GM21528 (cell line): ENCODE results near the gene MACO1.
"Not testable (repeated sequence)": the region's sequence is repeated elsewhere in the genome, so short reads cannot be mapped to it uniquely, and the experiment has no call there.

Source experiments
- ATAC-seq: cut with Tn5 transposase; IDR thresholded peaks from one replicate; pipeline ENCODE4 v1.9.1; 2021; ENCODE audit warnings: mild to moderate bottlenecking, moderate library complexity; ENCODE audit not compliant: unreplicated experiment, low FRiP score

MACO1 gene, protein sequence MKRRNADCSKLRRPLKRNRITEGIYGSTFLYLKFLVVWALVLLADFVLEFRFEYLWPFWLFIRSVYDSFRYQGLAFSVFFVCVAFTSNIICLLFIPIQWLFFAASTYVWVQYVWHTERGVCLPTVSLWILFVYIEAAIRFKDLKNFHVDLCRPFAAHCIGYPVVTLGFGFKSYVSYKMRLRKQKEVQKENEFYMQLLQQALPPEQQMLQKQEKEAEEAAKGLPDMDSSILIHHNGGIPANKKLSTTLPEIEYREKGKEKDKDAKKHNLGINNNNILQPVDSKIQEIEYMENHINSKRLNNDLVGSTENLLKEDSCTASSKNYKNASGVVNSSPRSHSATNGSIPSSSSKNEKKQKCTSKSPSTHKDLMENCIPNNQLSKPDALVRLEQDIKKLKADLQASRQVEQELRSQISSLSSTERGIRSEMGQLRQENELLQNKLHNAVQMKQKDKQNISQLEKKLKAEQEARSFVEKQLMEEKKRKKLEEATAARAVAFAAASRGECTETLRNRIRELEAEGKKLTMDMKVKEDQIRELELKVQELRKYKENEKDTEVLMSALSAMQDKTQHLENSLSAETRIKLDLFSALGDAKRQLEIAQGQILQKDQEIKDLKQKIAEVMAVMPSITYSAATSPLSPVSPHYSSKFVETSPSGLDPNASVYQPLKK

DNA sequence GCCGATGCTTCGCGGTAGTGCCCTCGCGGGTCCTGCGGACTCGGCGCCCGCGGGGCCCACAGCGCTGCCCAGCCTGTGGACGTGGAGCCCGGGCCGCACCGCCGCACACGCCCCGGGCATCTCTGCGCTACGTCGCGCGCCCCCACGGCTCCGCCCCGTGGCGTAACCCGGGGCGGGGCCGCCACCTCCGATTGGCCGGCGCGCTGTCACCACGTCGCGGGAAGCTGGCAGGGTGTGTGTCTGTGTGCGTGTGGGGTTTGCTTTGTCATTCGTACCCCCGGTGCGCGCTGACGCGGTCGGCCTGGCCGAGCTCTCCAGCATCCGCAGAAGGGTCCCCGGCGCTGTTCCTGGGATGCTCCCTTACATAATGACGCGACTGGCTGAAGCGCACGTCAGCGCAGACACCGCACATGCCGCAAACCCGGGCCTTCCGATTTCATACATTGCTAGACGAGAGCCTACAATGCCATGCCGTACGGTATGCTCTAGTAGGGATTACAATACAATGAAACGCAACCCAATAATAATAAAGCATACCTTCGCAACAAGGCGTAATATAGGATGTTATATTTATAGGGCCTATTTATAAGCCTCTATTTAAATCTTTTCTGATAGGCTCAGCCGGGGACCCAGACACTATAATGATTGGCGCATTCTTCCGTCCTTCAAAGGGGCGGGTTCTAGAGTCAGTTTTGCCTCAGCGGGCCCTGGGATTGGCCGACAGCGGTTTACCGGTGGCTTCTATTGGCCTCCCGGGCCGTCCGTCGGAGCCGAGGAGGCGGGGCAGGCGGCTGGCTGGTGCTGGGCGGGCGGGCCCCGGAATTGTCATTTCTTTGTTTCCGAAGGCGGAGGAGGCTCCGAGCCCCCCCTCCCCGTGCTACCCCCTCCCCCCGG, at the start of gene MACO1:
TSS of gene MACO1 (plus strand) at position 825 of the 894 bp plus-strand sequence. CDS start 202 bp downstream, outside the sequence.
- ATAC-seq, result peak; percentile 80

DNA sequence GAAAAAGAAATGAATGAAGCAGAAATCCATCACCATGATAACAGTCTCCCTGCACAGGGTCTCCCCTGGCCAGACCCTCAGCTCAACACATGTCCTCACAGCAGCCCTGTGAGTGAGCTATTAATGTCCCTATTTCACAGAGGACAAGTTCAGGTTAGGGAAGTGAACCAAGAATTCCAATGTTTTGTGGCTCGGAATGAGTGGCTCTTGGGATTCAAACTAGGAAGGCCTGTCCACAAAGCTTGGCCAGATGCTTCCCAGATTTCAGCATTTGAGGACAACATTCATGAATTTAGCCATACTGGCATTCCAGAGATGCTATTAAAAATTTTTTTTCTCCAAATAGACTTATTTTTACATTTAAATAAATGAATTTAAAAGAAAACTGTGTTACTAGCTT, 48.2 kb upstream of the MACO1 start:
- not testable (repeated sequence) for ATAC-seq

DNA sequence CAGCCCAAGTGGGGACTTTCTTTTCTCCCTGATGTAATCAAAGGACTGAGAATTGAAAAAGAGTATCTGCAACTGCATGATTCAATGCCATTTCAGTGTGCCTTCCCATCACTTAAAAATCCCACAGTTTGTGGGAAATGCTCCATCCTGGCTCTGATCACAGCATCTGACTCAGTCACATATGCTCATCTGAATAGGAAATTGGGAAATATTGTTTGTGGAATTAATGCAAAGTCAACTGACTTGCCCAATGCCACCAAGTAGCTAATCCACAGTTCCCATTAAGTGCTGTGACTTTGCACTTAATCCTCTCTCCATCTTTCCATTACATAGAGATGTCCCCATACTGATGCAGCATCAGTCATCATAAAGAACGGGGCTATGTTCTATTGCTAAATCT, 47.6 kb upstream of the MACO1 start:
- not testable (repeated sequence) for ATAC-seq

DNA sequence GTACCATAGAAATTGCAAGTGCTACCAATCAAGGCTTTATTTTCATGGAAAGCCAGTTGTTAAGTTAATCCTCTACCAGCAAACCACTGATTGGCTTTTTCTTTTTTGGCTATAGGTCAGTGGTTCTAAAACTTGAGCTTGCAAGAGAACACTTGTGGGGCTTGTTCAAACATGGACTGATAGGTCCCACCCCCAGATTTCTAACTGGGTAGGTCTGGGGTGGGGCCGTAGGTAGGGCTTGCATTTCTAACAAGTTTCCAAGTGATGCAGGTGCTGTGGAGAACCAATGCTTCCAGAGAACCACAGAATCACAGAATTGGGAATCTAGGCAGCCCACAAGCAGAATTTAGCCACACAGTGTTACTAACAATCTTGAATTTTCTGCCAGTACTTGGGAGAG, 46.8 kb upstream of the MACO1 start:
- ATAC-seq, result not testable (repeated sequence)

DNA sequence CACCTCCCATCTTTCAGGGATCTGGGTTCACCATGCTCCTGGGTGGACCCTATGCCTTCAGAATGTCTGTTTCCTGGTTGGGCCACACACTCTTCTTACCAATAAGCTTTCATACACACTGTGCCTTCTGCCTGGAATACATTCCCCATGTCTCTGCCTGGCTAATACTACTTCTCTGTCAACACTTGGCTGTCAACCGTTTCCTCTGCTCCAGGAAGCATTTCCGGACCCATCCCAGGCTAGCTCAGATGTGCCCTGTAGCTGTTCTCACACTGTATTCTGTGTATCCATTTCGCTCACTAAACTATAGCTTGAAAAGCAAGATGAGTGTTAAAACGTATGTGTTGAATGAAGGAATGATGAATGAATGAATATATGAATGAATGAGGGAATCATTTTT, 43.6 kb upstream of the MACO1 start:
- ATAC-seq, result not testable (repeated sequence)

DNA sequence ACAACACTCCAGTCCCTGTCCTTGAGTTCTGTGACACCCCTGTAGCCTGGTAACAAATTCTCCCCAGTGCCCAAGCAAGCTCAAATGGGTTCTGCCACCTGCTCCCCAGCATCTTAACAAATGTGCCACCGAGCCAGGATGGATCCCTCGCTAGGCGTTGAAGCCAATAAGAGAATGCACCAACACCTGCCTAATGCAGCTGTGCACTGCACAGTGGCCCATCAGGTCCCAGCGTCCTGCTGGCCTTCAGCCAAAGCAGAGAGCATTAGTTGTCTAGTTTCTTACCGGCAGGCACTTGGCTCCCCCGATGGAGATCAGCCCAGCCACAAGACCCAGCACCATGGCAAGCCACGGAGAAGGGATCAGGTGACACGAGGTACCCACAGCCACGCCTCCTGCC, 42.0 kb upstream of the MACO1 start:
- not testable (repeated sequence) for ATAC-seq

DNA sequence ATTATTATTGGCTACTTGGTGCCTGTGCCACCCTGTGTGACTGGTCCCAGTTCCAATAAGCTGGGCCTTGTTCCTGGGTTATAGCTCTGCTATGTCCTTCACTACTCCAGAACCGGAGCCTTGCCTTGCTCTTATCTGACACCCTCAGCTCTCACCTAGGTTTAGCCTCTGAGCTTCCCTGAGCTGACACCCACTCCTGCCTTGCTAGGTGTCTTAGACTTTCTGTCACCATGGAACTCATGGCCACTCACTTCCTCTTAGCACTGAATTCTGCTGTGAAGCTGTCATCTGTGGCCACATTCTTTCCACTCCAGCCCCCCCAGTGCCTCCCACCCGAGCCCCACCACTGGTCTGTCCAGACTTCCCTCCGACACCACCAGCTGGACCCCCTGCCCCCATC, 41.0 kb upstream of the MACO1 start:
- not testable (repeated sequence) for ATAC-seq

DNA sequence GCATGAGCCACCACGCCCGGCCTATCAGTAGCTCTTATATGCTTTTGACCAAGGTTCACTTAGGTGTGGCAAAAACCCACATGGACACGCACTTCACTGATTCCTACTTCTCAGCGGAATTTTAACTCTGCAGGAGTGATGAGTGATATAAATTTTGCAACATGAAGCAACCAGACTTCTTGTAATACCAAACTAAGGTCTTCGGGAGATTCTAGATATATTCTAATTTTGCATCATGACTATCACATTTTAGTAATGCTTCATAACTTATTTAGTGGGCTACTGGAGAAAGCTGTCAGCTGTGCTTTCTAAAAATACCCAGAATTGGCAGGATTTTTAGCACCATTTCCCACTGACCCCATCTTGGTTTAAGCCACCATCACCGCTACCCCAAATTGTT, 37.9 kb upstream of the MACO1 start:
- no peak for ATAC-seq

DNA sequence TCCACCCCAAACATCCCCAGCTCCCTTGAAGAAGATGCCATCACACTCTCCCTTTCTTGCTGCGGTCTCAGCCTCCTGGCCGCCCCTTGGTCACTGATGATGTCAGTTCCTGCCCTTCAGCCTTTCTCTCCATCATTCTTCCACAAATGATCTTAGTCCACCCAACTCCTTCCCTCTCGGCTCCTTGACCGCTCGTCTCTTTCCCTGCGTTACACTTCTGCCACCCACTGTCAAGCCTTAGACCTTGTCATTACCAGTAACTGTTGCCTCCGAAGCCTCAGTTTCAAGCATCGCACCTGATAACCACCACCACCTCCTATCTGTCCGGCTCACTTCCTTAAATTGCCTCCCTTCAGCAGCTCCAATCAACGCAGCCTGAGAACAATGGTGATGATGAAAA, 33.1 kb upstream of the MACO1 start:
- not testable (repeated sequence) for ATAC-seq

DNA sequence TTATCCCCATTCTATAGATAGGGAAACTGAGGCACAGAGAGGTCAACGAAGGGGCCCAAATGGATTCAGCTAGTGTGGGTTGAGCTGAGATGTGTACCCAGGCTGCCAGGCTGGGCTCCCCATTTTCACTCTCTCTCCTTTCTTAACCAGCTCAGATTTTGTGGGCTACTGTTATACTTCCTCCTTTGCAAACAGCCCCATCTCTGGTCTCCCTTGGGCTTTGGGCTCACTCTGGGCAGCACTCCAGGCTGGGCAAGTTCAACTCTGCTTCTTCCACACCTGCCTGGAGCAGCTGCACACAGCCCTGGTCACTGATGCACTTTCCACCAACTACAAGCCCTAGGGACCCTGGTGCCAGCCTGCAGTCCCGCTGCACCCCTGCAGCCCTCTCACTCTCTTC, 32.6 kb upstream of the MACO1 start:
- ATAC-seq, result not testable (repeated sequence)

DNA sequence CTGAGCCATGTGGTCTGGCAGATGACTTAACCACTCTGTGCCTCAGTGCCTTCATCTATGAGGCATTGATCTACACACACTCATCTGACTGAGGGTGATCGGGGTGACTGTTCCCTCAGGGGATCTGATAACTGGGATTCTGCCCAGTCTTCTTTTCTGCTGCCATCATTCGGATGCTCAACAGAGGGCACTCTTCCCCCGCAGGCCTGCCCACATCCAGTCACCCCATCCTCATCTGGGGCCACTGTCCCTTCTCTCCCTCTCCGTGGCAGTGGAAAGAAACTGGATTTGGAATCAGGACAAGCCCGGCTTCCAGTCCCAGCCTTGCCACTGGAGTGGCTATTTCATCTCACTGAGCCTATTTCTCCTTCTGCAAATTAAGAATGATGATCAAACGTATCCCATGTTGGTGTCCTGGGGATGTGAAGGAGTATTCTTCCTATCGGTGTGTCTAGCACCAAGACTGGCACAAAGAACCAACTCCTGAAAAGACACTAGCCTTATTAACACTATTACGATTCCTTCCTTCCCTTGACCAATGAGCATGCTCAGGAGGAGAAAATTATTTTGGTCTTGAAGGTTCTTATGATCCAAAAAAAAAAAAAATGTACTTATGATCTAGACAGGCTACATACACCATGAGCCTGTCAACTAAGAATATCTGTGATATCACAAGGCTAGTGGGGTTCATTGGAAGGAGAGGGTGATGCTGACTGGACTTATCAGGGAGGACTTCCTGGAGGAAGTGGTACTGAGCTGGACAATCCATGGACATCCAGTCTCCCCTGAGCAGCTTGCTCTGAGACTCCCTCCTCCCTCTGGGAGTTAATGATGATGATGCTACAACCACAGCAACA, 27.5 kb upstream of the MACO1 start:
- ATAC-seq, result not testable (repeated sequence)

DNA sequence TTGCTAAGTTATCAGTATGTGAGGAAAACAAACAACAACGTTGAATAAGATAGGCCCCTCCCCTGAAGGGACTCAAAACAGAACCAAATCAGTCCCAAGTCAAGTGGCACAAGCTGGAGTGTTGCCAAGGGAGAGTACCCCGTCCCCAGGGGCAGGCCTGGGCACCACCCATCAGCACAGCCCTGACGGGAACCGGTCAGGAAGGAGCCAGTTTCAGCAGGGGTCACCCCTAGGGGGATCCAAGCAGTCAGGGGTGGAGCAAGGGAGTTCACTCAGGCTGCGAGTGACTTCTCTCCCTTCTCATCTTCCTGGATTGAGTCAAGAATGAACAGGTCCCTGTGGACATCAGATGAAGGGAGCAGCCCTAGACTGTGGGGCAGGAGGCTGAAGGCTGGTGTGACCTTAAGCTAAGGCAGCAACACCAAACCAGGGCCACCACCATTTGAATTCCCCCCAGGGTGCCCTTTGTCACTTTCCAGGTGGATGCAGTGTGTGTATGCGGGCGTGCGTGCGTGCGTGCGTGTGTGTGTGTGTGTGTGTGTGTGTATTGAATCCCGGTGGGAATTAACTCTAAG, 24.9 kb upstream of the MACO1 start:
- ATAC-seq, result not testable (repeated sequence)

DNA sequence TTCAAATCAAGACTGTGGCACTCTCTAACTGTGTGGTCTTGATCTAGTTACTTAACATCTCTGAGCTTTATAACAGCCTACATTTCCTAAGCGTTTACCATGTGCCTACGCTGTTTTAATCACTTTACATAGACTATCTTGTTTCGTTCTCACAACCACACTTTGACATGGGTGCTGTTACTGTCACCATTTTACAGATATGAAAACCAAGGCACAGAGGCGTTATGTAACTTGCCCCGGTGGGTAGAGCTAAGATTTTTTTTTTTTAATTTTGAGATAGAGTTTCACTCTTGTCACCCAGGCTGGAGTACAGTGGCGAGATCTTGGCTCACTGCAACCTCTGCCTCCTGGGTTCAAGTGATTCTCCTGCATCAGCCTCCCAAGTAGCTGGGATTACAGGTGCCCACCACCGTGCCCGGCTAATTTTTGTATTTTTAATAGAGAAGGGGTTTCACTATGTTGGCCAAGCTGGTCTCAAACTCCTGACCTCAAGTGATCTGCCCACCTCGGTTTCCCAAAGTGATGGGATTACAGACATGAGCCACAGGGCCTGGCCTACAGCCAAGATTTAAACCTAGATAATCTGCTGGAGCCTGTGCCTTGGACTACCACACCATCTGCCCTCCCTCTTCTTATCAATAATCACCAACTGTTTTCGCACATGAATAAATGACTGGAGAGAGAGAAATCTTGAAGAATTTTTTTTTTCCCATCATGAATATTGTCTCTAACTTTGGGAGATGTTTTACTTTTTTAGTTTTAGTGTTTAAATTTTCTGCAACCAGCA, 20.9 kb upstream of the MACO1 start:
- ATAC-seq, result not testable (repeated sequence)

DNA sequence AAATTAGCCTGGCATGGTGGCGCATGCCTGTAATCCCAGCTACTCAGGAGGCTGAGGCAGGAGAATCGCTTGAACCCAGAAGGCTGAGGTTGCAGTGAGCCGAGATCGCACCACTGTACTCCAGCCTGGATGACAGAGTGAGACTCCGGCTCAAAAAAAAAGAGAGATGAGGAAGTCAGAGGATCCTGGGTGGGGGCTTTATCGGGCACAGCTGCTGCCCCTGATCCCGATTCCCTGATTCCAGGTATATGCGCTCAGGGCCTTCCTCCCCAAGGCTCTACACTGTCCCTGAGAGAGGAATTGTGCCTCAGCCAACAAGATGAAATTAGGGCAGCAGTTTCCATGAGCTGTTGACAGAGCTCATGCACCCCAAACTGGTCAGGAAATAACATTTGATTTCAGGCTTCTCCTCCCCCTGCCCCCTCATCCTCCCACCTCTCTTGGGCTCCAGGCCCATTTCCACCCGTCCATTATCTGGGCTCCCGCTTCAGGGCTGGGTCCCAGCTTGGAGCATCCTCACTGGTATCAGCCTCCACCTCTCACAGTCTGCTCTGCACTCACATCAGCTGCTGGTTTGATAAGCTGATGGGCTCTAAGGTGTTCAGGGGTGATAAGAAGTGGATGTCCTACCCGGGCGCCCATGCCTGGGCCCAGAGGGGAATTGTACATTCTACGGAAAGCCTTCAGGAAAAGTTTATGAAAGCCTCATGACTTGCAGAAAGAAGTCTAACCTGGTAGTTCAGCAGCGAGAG, 17.6 kb upstream of the MACO1 start:
- not testable (repeated sequence) for ATAC-seq

DNA sequence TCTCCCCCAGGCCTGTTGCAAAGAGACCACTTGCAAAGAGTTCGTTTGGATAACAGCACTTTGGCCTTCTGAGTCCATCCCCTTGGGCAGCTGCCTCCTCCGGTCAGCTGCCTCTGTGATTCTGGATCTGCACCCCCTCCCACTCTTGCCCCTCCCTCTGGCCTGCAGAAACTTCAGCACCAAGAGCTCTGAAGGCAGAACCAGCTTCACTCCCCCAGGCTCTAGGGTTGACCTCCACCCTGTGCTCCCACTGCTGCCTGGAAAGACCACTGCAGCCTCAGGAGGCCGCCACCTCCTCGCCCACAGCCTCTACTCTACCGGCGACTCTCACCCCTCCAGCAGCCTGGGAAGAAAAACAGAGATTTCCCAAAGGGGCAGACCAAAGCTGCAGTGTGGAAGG, 16.5 kb upstream of the MACO1 start:
- ATAC-seq, result not testable (repeated sequence)

DNA sequence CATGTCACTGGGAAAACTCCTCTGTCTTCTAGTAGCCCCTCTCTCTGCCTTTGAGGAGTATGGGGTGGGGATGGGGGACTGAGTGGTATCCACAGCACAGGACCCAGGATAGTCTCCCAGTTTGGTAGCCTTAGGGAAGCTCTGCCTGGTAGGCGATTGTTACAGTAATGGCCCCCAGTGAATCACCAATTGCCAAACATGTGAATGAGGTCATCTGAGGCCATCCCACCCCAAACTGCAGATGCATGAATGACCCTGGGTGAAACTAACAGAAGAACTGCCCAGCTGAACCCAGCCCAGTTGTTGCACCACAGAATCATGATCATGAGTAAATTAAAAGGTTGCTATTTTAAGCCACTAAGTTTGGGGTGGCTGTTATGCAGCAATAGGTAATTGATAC, 16.1 kb upstream of the MACO1 start:
- ATAC-seq, result not testable (repeated sequence)

DNA sequence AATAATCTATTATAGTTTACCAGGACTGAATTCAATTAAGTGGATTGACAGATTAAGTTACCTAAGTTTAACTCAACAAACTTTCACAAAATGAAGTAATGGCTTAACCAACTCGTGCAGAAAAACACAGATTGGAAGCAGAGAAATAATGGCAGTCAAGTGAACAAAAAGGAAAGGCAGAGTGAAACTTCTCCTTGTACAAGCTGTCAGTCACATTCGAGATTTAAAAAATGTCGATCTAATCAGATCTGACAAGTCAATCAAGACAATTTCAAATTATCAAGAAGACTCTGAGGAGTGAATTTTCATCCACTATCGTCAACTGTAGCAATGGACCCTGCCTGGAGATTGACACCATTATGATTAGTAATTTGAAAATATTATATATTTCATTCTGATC, 13.4 kb upstream of the MACO1 start:
- ATAC-seq, result not testable (repeated sequence)

DNA sequence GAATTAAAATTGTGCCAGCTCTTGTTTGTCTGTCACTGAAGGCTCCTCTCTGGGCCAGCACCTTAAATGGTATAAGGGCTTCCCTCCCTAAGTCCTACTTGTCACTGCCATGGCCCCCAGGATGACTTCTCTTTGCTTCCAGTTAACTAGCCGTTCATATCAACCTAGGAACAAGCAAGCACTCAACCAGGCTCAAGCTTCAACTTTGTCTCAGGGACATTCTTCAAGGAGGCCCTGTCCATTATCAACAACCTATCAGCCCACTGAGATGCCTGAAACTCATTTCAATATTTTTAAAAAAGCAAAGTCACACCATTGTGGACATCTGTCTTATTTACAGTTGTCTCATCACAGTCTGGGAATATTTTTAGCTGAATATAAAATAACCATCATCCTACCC, 11.4 kb upstream of the MACO1 start:
- ATAC-seq, result not testable (repeated sequence)
